Coronary artery (tissue), 2 donors: ENCODE results near the gene GC.
"Not testable (repeated sequence)": the region's sequence is repeated elsewhere in the genome, so short reads cannot be mapped to it uniquely, and the experiment has no call there.

Experiments
- DNase-seq: peaks from one replicate; pipeline ENCODE4 v3.0.0-alpha.2; 2017; ENCODE audit warnings: low spot score
- H3K27ac ChIP-seq, 2 donors: fragments of 200-600 bp; sonication (generic); one replicate each; pipeline ENCODE4 v1.5.1; 2016 to 2019
- H3K4me3 ChIP-seq: fragments of 200-600 bp; sonication (generic); 2 replicates; pipeline ENCODE4 v1.5.1; 2016; ENCODE audit warnings: mild to moderate bottlenecking, moderate library complexity
- CTCF ChIP-seq: fragments of 200-600 bp; sonication (generic); IDR thresholded peaks from one replicate; pipeline ENCODE4 v1.5.1; 2019; ENCODE audit warnings: antibody characterized with exemption

Gene GC

GRCh38 chr4:71768123-71768522 lies 15.8 kb downstream of the GC start:
- H3K4me3 ChIP-seq = no peak overlapping the region
- TF ChIP-seq CTCF = no peak
- no peak for DNase-seq

GRCh38 chr4:71765821-71766383 lies 18.0 kb downstream of the GC start:
- H3K4me3 ChIP-seq = no peak overlapping the region
- no peak for TF ChIP-seq CTCF
- DNase-seq = no peak
- no peak overlapping the region for H3K27ac ChIP-seq

More at GRCh38 chr4:71768123-71768522, 15.8 kb downstream of the GC start:
- H3K27ac ChIP-seq = no peak overlapping the region

GRCh38 chr4:71765350-71765749 lies 18.5 kb downstream of the GC start:
- DNase-seq = no peak
- H3K4me3 ChIP-seq = no peak overlapping the region
- no peak for TF ChIP-seq CTCF
- H3K27ac ChIP-seq = no peak overlapping the region

- no peak overlapping the region for H3K4me3 ChIP-seq
- TF ChIP-seq CTCF = no peak
- H3K27ac ChIP-seq = no peak overlapping the region
- DNase-seq = no peak
Observed at GRCh38 chr4:71752383-71753042, 31.4 kb downstream of the GC start.

GRCh38 chr4:71749008-71749594 lies 34.8 kb downstream of the GC start:
- TF ChIP-seq CTCF = no peak
- no peak overlapping the region for H3K4me3 ChIP-seq
- DNase-seq = no peak
- H3K27ac ChIP-seq = no peak overlapping the region

- no peak overlapping the region for H3K4me3 ChIP-seq
- DNase-seq = no peak
- H3K27ac ChIP-seq = no peak overlapping the region
- TF ChIP-seq CTCF = no peak
Observed at GRCh38 chr4:71746379-71746778, 37.5 kb downstream of the GC start.

- H3K4me3 ChIP-seq, DNase-seq, H3K27ac ChIP-seq: not testable (repeated sequence)
Observed at GRCh38 chr4:71738782-71739181, 45.1 kb downstream of the GC start.
